K562 (cell line): ENCODE measurements around the gene ULK1.

Source experiments
- PHF20 ChIP-seq: fragments of 450-650 bp; IDR thresholded peaks from 2 replicates; pipeline ENCODE4 v1.6.1; 2018; ENCODE audit not compliant: partially characterized antibody
- POLR2A ChIP-seq: fragments of 450-650 bp; conservative IDR thresholded peaks from 2 replicates; pipeline ENCODE4 v1.6.1; 2016
- RBM34 ChIP-seq: fragments of 200-400 bp; formaldehyde crosslinking; IDR thresholded peaks from 2 replicates; pipeline ENCODE4 v1.6.1; 2018; ENCODE audit warnings: low read length, borderline replicate concordance; ENCODE audit not compliant: insufficient read depth
- TEAD2 ChIP-seq: fragments of 450-650 bp; IDR thresholded peaks from 2 replicates; pipeline ENCODE4 v1.6.1; 2016; ENCODE audit warnings: missing genetic modification characterization, control low read depth, missing compliant biosample characterization
- TF ChIP-seq, protein P1 (sequence below): sonication (generic); formaldehyde crosslinking; IDR thresholded peaks from 2 replicates; pipeline ENCODE4 v1.8.1; 2022; ENCODE audit warnings: missing genetic modification reagents
- TF ChIP-seq, protein P2 (sequence below): fragments of 450-650 bp; conservative IDR thresholded peaks from 2 replicates; pipeline ENCODE4 v1.6.1; 2016; ENCODE audit warnings: missing genetic modification characterization, low read depth, mild to moderate bottlenecking, missing compliant biosample characterization, moderate library complexity
- TF ChIP-seq, protein P3 (sequence below), 3 experiments: IDR thresholded peaks in 2 of 3; conservative IDR thresholded peaks in 1 of 3; 2 replicates each; pipeline ENCODE4 v1.5.1; 2011 to 2012; ENCODE audit warnings: low read length in 3 of 3, mild to moderate bottlenecking in 3 of 3, control low read depth in 2 of 3, improper control_type of control experiment in 1 of 3, inconsistent platforms in 1 of 3, low read depth in 1 of 3, mixed read lengths in 1 of 3, moderate library complexity in 1 of 3; ENCODE audit not compliant: insufficient read depth in 2 of 3

DNA sequence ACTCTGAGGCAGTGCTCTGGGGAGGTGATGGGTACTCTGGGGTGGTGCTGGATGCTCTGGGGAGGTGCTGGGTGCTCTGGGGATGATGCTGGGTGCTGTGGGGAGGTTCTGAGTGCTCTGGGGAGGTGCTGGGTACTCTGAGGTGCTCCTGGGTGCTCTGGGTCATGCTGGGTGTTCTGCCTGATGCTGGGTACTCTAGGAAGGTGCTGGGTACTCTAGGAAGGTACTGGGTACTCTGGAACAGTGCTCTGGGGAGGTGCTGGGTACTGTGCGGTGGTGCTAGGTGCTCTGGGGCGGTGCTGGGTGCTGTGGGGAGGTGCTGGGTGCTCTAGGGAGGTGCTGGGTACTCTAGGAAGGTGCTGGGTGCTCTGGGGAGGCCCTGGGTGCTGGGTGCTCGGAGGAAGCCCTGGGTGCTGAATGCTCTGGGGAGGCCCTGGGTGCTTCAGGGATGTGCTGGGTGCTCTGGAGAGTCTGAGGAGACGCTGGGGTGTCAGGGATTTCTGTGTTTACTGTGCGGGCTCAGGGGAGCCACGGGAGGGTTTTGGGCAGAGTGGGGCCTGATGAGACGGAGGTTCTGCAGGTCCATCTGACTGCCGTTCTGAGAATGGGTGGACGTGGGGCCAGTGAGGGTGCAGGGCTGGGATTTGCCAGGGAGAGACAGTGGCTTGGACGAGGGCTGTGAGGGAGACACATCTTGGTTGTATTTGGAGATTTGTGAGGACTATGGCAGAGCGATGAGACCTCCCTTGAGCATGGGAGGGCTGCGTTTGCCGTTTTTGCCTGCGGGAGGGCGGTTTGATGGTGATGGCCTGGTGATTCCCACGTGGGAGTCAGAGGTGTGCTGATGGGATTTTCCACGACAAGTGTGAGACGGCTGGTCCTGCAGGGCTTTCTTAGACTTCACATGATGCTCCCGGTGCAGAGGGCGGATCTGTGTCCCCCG is 36.2 kb upstream of the ULK1 start:
- TF ChIP-seq, protein P1, sequence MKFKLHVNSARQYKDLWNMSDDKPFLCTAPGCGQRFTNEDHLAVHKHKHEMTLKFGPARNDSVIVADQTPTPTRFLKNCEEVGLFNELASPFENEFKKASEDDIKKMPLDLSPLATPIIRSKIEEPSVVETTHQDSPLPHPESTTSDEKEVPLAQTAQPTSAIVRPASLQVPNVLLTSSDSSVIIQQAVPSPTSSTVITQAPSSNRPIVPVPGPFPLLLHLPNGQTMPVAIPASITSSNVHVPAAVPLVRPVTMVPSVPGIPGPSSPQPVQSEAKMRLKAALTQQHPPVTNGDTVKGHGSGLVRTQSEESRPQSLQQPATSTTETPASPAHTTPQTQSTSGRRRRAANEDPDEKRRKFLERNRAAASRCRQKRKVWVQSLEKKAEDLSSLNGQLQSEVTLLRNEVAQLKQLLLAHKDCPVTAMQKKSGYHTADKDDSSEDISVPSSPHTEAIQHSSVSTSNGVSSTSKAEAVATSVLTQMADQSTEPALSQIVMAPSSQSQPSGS (CRISPR knock-in tag): no peak
- TF ChIP-seq, protein P2, sequence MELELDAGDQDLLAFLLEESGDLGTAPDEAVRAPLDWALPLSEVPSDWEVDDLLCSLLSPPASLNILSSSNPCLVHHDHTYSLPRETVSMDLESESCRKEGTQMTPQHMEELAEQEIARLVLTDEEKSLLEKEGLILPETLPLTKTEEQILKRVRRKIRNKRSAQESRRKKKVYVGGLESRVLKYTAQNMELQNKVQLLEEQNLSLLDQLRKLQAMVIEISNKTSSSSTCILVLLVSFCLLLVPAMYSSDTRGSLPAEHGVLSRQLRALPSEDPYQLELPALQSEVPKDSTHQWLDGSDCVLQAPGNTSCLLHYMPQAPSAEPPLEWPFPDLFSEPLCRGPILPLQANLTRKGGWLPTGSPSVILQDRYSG (tag): no peak
- TF ChIP-seq TEAD2 (no peak), POLR2A (no peak), RBM34 (no peak), PHF20 (no peak)
- TF ChIP-seq, protein P3, sequence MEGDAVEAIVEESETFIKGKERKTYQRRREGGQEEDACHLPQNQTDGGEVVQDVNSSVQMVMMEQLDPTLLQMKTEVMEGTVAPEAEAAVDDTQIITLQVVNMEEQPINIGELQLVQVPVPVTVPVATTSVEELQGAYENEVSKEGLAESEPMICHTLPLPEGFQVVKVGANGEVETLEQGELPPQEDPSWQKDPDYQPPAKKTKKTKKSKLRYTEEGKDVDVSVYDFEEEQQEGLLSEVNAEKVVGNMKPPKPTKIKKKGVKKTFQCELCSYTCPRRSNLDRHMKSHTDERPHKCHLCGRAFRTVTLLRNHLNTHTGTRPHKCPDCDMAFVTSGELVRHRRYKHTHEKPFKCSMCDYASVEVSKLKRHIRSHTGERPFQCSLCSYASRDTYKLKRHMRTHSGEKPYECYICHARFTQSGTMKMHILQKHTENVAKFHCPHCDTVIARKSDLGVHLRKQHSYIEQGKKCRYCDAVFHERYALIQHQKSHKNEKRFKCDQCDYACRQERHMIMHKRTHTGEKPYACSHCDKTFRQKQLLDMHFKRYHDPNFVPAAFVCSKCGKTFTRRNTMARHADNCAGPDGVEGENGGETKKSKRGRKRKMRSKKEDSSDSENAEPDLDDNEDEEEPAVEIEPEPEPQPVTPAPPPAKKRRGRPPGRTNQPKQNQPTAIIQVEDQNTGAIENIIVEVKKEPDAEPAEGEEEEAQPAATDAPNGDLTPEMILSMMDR (IDR thresholded peaks at IDR 0.05 in 2 of 3, conservative IDR thresholded peaks at IDR 0.05 in 1 of 3; ENCODE audit: insufficient read depth in 2 of 3, low read depth in 1 of 3, low read length in 3 of 3): no peak
